HepG2 (cell line): ENCODE measurements around the gene GMPPA.

Experiments
- CEBPB ChIP-seq: IDR thresholded peaks from 2 replicates; pipeline ENCODE4 v1.6.1; 2011; ENCODE audit warnings: low read depth, low read length, improper control_type of control experiment, borderline replicate concordance
- CTCF ChIP-seq: sonication (generic); formaldehyde crosslinking; IDR thresholded peaks from 2 replicates; pipeline ENCODE4 v1.5.0; 2020; ENCODE audit warnings: mild to moderate bottlenecking, missing genetic modification reagents, moderate library complexity
- GABPA ChIP-seq, 2 experiments: IDR thresholded peaks; 2 replicates each; pipeline ENCODE4 v1.6.1; 2011 to 2016; ENCODE audit warnings: low read depth in 2 of 2, low read length in 1 of 2, missing biosample characterization in 1 of 2, missing genetic modification characterization in 1 of 2
- HMG20B ChIP-seq: conservative IDR thresholded peaks from 2 replicates; pipeline ENCODE4 v1.6.1; 2016; ENCODE audit warnings: missing genetic modification reagents, missing compliant biosample characterization
- MED8 ChIP-seq: sonication (generic); formaldehyde crosslinking; IDR thresholded peaks from 2 replicates; pipeline ENCODE4 v1.8.1; 2023; ENCODE audit warnings: mild to moderate bottlenecking, missing genetic modification reagents; ENCODE audit not compliant: insufficient replicate concordance
- PAX8 ChIP-seq: sonication (generic); formaldehyde crosslinking; IDR thresholded peaks from 2 replicates; pipeline ENCODE4 v1.8.0; 2022; ENCODE audit warnings: mild to moderate bottlenecking, missing genetic modification reagents, borderline replicate concordance
- PHF8 ChIP-seq: sonication (generic); formaldehyde crosslinking; IDR thresholded peaks from 2 replicates; pipeline ENCODE4 v1.5.0; 2020; ENCODE audit warnings: missing genetic modification reagents
- PRDM10 ChIP-seq: sonication (generic); formaldehyde crosslinking; IDR thresholded peaks from 2 replicates; pipeline ENCODE4 v1.4.0; 2020; ENCODE audit warnings: low read depth, missing genetic modification reagents
- PRDM15 ChIP-seq: sonication (generic); formaldehyde crosslinking; IDR thresholded peaks from 2 replicates; pipeline ENCODE4 v1.4.0; 2020; ENCODE audit warnings: missing genetic modification reagents
- THAP11 ChIP-seq: IDR thresholded peaks from 2 replicates; pipeline ENCODE4 v1.6.1; 2016; ENCODE audit warnings: missing biosample characterization, missing genetic modification reagents
- ZNF564 ChIP-seq: sonication (generic); formaldehyde crosslinking; IDR thresholded peaks from 2 replicates; pipeline ENCODE4 v1.8.1; 2023; ENCODE audit warnings: mild to moderate bottlenecking, missing genetic modification reagents
- ZNF639 ChIP-seq: conservative IDR thresholded peaks from 2 replicates; pipeline ENCODE4 v1.6.1; 2018; ENCODE audit warnings: missing genetic modification reagents
- ZNF704 ChIP-seq: sonication (generic); formaldehyde crosslinking; IDR thresholded peaks from 2 replicates; pipeline ENCODE4 v1.8.1; 2023; ENCODE audit warnings: mild to moderate bottlenecking, inconsistent platforms, moderate library complexity, missing genetic modification reagents, borderline replicate concordance
- ZNF788 ChIP-seq: sonication (generic); formaldehyde crosslinking; IDR thresholded peaks from 2 replicates; pipeline ENCODE4 v1.5.0; 2020; ENCODE audit warnings: mild to moderate bottlenecking, missing genetic modification reagents, borderline replicate concordance

GRCh38 chr2:219467736-219468075 lies 31.0 kb upstream of the GMPPA start:
- TF ChIP-seq GABPA (IDR thresholded peaks at IDR 0.05; ENCODE audit: low read depth, low read length) (no peak), GABPA (CRISPR knock-in tag; IDR thresholded peaks at IDR 0.05; ENCODE audit: low read depth) (no peak), HMG20B (CRISPR knock-in tag) (no peak), PRDM15 (CRISPR knock-in tag) (no peak), THAP11 (no peak), ZNF704 (CRISPR knock-in tag) (no peak), ZNF788 (CRISPR knock-in tag) (no peak), PRDM10 (CRISPR knock-in tag) (no peak), ZNF564 (CRISPR knock-in tag) (no peak), ZNF639 (no peak), PHF8 (CRISPR knock-in tag) (no peak), CTCF (no peak), PAX8 (no peak), MED8 (CRISPR knock-in tag) (no peak), CEBPB (no peak)
